ENCODE measurements around the gene MEA1.
"Not testable (repeated sequence)": the region's sequence is repeated elsewhere in the genome, so short reads cannot be mapped to it uniquely, and the experiment has no call there.

MEA1 gene

DNA sequence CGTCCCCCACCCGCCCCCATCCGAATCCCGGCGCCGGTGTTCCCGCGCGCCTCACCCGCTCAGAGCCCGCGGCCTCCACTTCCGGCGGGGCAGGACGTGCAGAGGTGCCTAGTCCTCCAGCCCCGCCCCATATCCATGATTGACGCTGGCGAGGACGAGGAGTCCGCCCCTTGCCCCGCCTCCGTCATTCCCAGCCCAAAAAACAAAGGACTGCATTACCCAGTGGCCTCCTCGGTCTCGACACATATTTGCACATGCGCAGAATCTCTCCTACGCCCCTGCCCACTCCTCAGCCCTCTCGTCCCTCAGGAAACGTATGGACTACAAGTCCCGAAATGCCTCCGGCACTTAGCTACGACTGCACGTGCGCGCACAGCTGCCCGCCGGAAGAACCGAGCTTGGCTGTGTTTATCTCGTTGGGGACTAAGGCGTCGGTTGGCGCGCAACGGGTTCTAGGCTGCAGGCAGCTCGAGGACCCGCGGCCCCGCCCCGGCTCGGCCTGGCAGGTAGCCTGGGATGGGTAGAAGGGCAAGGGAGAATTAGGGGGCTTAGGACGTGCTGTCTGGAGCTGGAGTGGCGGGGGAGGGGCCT, at the start of gene MEA1, which contains the start of gene KLHDC3:
MEA1 (minus strand) TSS at position 104 of the 591 bp plus-strand sequence. CDS start 133 bp downstream, outside the sequence.
KLHDC3 (plus strand) TSS at position 407 of the 591 bp plus-strand sequence. CDS start 2,944 bp downstream, outside the sequence.
- DNase-seq (ENCODE audit: low read depth, low spot score), result peak; percentile 100

DNA sequence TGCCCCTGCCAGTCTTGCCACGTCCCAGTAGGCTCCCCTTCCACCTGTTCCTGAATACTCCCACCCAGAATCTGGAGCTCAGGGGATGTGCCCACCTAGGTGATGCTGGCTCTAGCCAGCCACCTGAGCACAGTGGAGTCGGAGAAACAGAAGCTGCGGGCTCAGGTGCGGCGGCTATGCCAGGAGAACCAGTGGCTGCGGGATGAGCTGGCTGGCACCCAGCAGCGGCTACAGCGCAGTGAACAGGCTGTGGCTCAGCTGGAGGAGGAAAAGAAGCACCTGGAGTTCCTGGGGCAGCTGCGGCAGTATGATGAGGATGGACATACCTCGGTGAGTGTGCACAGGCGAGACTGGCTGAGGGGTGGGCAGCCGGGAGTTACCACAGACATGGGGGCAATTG, 49.1 kb upstream of the MEA1 start:
- no peak for DNase-seq (ENCODE audit: low read depth, low spot score)

DNA sequence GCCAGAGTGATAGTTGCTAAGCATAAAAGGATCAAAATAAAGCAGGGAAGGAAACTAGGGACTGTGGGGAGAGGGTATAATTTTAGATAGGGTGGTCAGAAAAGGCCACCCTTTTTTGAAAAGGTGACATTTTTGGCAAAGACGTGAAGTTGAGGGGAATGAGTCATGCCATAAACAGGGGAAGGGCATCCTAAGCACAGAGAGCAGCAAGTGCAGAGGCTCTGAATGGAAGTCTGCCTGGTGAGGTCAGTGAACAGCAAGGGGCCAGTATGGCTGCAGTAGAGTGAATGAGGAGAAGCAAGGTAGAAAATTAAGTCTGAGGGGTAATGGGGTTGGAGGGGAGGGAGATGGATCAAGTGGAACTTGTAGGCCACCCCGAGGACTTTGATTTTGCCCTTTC, 48.1 kb upstream of the MEA1 start:
- no peak for DNase-seq (ENCODE audit: low read depth, low spot score)

DNA sequence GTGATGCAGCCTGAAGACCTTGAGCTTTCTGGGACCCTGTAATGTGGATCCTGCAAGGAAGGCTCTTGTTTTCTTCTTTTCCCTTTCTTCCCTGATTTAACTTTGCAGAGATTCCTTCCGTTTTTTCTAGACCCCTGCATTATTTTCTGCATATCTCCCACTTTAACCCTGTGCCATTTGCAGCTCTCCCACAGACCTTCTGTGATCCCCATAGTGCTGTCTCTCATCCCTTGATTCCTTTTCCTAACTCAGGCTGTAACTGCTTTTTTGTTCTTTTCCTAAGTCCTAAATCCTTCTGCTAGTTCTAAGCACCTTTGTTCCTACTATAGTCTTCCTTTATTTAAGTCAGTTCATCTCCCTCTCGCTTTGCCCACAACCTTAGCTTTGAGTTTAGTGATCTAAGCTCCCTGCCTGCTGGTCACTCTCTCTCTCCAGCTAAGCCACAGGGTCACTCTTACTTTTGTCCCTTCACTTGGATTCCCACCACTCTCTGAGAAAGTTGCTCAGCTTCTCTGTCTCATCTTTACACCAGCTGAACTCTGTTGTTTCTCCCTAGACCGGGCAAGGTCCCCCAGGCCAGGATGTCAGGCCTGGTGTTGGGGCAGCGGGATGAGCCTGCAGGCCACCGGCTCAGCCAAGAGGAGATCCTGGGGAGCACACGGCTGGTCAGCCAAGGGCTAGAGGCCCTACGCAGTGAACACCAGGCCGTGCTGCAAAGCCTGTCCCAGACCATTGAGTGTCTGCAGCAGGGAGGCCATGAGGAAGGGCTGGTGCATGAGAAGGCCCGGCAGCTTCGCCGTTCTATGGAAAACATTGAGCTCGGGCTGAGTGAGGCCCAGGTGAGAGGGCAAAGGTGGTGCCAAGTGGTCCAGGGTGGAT, 47.2 kb upstream of the MEA1 start:
- no peak for DNase-seq (ENCODE audit: low read depth, low spot score)

DNA sequence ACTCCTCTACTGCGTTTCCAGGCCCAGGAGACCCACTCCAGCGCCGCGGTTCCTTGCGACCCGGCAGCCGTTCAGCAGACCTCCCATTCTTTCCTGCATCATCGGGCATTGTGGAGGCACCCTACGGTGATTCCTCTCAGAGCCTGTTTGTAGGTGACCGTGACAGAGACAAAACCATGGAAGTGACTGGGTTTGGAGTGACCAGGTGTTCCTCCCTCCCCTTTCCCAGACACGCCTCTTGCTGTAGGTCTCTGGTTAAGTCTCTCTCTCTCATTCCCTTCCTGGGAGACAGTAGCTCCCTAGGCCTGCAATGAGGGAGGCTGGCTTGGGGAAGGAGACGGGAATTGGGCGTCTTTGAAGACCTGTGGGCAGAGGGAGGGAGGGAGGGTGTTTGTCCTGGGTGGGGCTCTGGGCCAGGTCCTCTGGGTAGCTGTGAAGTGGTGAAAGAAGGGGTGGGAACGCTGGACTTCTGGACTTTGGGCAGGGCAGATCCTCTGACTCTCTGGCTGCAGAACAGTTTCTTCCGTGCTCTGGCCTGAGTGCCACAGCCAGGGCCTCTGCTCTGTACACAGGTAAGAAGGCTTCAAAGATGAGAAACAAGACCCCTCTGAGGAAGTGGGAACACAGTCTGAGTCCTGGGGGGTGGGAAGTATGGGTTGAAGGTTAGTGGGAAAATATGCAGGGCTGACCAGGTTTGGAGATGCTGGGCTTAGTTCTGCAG, 46.4 kb upstream of the MEA1 start:
- DNase-seq (ENCODE audit: low read depth, low spot score), result no peak

DNA sequence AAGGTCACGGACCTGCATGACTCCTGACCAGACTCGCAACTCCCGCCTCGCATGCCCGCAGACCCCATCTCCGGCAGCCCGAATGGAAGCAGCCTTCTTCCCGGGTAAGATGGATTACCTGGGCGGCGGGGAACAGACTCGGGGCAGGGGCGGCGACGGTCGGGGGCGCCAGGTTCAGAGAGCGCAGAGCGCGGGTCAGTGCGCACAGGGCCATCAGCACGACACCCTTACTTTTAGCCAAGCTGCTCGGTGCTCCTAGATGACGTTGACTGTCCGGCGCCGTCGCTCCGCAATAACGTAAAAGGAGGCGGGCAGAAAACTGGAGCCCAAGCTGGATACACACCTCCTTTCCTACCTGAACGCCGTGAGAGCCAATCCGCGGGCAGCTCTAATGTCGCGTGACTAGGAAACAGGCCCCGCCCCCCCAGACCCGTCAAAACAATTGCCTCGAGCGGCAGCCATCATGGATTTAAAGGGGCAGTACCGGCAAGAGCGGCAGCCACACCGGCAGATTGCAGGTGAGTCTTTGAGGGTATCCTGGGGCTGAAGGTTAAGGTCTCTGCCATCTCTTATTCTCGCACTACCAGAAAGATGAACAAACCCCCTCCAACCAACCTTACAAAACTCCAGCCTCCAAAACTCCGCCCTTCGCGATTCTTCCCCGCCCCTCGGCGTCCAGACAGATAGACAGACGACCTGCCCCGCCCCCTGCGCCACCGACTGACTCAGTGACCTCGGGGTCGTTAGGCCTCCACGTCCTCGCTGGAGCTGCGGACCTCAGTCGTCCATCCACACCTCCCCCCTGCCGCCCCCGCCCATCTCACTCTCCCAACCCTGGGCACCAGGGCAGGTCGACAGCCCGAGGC, 45.7 kb upstream of the MEA1 start, which contains the start of the genes KLC4 and MRPL2:
KLC4 (plus strand) TSS at position 464 of the 866 bp plus-strand sequence. CDS start 1,705 bp downstream, outside the sequence.
MRPL2 (minus strand) TSS at position 267 of the 866 bp plus-strand sequence; CDS start at position 214, 53 bp downstream.
- DNase-seq (ENCODE audit: low read depth, low spot score), result peak; percentile 94

DNA sequence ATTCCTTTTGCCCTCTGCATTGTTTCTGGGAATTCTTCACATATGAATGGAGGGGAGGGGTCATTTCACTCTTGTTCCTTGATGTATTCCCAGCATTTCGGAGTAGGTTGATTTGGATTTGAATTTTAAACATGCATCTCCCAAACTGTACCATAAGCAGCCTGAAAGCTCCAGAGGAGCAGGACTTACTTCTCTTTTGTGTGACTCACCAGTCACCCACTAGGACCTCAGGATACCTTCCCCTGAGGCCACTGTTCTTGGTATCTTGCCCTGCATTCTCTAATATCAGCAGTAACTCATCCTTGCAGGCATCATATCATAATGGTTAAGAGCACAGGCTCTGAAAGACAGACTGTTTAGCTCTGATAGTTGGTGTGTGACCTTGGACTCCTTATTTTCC, 44.8 kb upstream of the MEA1 start:
- DNase-seq (ENCODE audit: low read depth, low spot score), result no peak

DNA sequence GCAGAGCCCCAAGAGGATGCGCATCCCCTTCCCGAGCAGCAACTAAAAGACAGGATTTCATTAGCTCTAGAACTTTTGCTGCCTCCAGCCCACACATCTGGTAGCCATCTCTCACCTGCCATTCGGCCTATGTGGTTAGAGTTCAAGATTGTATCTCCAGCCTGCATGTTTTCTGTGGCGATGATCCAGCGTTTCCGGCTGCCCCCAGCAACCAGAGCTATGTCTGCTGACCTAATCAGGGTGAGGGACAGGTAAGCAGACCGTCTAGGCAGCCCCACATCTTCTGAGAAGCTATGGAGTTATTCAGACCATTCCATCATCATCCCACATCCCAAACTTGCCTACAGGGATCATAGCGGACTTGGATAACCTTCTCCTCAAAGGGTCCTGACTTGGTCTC, 42.2 kb upstream of the MEA1 start:
- no peak for DNase-seq (ENCODE audit: low read depth, low spot score)

DNA sequence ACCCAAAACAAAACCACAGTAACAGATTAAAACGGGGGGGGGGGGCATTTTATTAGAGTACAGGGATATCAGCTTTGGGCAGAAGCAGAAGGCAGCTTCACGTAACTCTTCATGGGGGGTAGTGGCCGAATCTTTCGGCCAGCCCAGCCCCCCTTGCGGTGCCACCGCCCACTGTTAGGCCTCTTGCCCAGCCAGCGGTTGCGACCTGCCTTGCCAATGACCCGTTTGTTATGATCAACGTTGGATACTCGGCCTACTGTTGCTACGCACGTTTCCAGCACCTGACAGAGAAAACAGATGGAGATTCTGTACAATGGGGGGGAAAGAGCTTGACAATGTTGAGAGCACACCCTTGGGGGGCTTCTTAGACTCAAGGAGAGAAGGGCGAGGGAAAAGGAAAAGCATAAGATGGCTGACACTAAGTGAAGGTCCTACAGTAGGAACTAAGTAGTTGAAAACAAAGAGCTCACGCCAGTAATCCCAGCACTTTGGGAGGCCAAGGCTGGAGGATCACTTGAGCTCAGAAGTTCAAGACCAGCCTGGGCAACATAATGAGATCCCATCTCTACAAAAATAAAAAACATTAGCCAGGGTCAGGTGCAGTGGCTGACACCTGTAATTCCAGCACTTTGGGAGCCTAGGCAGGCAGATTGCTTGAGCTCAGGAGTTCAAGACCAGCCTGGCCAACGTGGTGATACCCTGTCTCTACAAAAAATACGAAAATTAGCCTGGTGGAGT, 40.6 kb upstream of the MEA1 start:
- DNase-seq (ENCODE audit: low read depth, low spot score), result no peak

DNA sequence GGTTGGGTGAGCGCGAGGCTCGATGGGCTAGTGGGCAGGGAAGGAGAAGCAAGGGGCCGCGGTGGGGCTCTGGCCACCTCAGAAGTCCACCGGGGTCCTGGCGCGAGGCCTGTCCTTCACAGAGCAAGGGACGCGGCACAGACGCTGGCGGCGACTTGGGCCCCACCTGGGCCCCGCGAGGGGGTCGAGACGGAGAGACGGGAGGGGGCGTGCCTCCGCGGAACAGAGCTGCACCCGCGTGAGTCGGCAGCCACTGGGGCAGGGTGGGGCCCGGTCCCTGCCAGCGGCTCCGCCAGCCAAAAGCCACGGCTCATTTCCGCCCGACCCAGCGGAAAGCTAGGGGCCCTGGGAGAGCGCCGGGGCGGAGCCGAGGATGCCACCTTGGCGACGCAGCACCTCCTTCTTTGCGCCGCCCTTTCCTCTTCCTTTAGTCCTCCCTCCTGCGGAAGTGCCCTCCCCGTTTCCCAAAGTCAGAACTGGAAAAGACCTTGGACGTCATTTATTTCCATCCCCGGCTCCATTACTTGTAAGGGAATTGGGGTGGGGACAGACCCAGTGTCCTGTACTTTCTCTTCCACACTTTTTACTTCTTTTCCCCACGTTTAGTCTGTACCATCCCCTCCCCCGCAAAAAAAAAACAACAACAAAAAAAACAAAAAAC, 39.9 kb upstream of the MEA1 start, which contains the start of gene CUL7:
CUL7 (minus strand) TSS at position 307 of the 661 bp plus-strand sequence. CDS start 1,063 bp downstream, outside the sequence.
- DNase-seq (ENCODE audit: low read depth, low spot score), result peak; percentile 81

DNA sequence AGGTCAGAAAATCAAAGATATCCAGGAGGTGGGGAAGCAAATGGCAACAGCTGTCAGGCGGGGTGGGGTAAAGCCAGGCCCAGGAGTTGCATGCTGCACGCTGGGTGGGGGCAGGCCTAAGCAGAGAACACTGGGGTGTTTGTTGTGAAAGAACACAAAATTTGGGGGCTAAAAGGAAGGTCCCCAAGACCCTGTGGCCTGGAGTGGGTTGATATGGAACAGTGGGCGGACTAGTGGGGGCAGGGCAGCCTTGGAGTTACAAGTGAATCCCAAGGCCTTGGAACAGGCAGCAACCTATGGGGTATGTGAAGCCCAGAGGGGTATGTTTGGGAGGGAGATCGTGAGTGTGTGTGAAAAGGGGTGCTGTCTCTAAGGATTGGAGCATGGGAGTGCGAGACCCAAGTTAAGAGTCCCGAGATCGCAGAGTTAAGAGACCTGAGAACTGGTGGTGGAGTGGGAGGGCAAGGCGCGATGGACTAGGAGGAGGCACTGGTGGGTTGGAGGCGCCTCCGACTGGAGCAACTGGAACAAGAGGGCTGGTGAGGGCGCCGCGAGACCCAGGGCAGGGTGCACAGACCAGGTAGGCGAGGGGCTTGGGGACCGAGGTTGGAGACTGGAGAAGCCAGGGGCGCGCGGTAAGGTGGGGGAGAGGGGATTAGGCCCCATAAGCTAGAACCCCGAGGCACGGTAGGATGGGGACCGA, 39.2 kb upstream of the MEA1 start:
- DNase-seq (ENCODE audit: low read depth, low spot score), result no peak

DNA sequence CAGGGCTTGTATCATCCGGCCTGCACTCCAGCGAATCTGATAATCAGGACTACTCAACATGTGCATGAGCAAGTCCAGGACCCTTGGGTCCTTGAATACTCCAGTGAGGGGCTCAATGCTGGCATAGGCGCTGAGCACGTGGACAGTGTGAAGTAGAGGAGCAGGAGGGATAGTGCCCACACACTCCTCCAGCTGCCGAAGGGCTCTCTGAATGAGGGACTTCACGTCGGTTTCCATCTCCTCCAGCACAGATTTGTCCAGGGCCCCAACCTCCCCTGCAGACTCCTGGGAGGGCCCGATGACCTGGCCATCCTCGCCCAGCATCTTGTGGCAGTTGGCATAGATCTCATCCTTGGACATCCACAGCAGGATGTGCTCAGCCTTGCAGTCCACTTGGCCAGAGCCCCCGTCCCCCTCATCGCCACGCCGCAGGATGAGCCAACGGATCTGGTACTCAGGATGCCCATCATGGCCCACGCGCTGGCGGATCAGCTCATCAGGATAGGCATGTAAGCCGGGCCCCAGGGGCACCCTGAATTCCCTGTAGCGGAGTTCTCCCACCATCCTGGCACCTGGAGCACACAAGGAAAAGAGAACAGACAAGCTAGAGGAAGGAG, 38.6 kb upstream of the MEA1 start:
- DNase-seq (ENCODE audit: low read depth, low spot score), result no peak

DNA sequence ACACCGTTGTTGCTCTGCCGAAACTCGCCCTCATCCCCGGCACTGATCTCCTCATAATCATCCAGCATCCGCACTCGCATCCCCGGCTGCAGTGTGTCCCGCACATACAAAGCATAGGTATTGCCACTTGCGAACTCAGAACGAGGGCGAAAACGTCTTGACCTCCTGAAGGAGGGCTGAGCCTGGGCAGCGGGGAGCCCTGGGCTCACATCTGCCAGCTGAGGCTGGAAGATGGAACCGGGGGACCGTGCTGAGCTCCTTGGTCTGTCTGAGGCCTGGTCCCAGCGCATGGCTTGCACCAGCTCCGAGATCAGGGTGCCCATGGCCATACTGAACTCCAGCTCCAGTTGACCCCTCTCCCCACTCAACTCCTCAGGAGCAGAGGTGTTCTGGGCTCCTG, 37.2 kb upstream of the MEA1 start:
- DNase-seq (ENCODE audit: low read depth, low spot score), result no peak

DNA sequence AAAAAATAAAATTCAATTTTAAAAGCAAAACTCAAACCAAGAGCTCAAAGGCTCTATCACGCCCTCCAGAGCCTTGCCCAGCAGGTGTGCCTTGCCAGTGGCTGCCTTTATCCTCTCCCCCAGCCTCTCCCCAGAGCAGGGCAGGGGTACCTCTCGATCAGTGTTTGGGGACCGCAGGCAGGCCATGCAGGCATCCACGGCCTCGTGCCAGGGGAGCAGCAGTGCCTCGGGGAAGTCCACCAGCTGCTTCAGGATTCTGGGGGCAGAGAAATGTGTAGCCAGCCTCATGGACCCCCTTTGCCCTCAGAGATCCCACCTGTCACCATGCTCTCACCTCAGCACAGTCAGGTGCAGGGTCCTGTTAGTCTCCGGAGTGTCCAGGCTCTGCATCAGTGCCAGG, 34.3 kb upstream of the MEA1 start:
- DNase-seq (ENCODE audit: low read depth, low spot score), result no peak

DNA sequence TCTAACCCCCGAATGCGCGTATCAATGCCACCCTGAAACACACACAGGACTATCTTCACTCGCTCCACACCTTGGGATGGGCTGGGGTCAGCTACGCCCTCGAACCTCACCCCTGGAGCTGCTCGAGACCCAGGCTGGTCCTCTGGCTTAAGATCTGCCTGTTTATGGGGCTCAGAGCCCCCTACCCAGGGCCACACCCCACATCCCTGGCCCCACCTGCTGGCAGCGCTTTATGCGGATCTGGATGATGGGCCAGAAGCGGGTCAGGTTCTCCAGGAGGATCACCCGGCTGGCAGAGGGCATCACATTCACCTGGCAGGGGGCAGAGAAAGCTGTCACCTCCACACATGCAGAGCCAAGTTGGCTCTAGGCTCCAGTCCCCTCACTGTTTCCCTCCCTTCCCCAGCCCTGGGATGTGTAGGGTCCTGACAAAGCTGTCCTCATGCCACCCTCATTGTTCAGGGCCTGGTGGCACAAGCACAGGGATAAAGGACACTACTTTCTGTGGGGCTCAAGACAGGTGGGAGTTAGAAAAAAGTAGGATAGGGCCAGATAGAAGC, 31.7 kb upstream of the MEA1 start:
- DNase-seq (ENCODE audit: low read depth, low spot score), result no peak

DNA sequence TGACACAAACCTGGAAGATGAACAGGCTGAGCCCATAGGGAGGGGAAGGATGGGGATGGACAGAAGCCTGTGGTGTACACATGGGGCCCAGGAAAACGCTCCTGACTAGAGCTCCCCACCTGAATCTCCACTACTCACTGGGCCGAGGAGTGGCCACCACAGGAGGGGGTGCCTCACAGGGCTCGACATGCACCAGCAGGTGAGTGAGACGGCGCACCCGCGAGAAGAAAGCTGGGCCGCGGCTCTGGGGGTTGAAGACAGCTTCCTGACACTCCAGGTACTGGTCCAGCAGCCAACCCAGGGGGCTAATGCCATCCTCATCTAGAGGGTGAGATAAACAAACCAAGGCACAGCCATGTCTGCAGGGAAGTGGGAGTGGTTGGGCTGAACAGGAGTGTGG, 29.6 kb upstream of the MEA1 start:
- DNase-seq (ENCODE audit: low read depth, low spot score), result no peak

DNA sequence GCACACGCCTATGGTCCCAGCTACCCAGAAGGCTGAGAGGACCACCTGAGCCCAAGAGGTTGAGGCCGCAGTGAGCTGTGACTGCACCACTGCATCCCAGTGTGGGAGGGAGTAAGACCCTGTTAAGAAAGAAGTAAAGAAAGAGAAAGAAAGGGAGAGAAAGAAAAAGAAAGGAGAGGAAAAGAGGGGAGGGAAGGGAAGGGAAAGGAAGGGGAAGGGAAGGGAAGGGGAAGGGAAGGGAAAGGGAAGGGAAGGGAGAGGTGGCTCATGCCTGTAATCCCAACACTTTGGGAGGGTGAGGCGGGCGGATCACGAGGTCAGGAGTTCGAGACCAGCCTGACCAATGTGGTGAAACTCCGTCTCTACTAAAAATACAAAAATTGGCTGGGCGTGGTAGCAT, 27.7 kb upstream of the MEA1 start:
- DNase-seq (ENCODE audit: low read depth, low spot score), result not testable (repeated sequence)

DNA sequence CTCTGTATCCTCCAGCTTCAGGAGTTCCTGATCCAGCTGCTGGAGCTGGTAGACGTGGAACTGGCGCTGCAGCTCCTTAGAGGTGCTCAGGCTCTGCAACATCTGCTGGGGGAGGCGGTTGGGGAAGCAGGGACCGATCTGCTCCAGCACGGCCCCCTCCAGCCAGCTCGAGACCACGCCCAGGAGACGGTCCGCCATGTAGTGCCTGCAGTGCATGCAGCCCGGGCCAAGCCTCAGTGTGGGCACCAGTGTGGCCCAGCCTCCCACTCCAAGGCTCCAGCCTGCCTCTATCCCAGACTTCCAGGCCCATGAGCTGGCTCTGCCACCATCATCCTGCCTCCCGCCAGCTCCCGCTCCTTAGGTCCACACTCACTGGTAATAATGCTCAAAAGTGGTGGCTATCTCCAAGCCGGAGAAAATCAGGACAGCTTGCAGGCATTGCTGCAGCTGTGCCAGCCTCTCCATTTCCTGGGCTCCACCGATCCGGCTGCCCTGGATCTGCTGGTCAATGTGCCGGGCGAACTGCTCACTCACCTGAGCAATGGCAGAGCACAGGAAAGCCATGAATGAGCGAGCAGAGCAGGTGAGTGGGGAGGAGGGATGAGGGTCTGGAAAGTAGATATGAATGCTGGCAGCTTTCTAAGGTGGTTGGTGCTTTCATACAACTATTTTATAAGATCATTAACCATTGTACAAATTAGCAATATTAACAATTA, 27.0 kb upstream of the MEA1 start:
- DNase-seq (ENCODE audit: low read depth, low spot score), result no peak

Measured in iPS DF 19.7 (cell line).